CD14-positive monocyte (primary cell): Measurements from ENCODE around the gene E2F2. TPM values are rescaled to one million over a fixed set of nuclear protein-coding genes. Genes with fewer than 3 reads are reported as not detected.

ENCODE experiments used
- DNase-seq, 3 donors: peaks; one replicate each; pipeline ENCODE4 v3.0.0-alpha.2; 2011 to 2022
- H2AFZ ChIP-seq: 2 replicates; pipeline ENCODE4 v1.6.0; 2012; ENCODE audit warnings: mild to moderate bottlenecking, low read depth, low read length, inconsistent platforms; ENCODE audit not compliant: insufficient read depth, poor library complexity, severe bottlenecking
- H3K27ac ChIP-seq, 2 donors: 1 replicate in 1 of 2; 2 replicates in 1 of 2; pipeline ENCODE4 v1.5.1; 2012 to 2013; ENCODE audit warnings: low read length in 2 of 2, control low read depth in 1 of 2, inconsistent platforms in 1 of 2, low read depth in 1 of 2, mild to moderate bottlenecking in 1 of 2
- H3K27me3 ChIP-seq, 2 donors: one replicate each; pipeline versions ENCODE4 v1.6.0 to v1.6.1; 2011 to 2013; ENCODE audit warnings: low read length in 2 of 2; ENCODE audit not compliant: control insufficient read depth in 2 of 2, insufficient read depth in 2 of 2
- H3K36me3 ChIP-seq, 2 donors: replicated peaks in 1 of 2; 1 replicate in 1 of 2; 2 replicates in 1 of 2; pipeline versions ENCODE4 v1.5.1 to v1.6.1; 2012 to 2013; ENCODE audit warnings: low read length in 2 of 2, control low read depth in 1 of 2, inconsistent platforms in 1 of 2, mild to moderate bottlenecking in 1 of 2; ENCODE audit not compliant: insufficient read depth in 2 of 2, control insufficient read depth in 1 of 2
- H3K4me1 ChIP-seq, 2 donors: 1 replicate in 1 of 2; 2 replicates in 1 of 2; pipeline versions ENCODE4 v1.5.1 to v1.6.1; 2012 to 2013; ENCODE audit warnings: low read length in 2 of 2, control low read depth in 1 of 2, inconsistent platforms in 1 of 2, mild to moderate bottlenecking in 1 of 2, moderate library complexity in 1 of 2; ENCODE audit not compliant: insufficient read depth in 2 of 2, control insufficient read depth in 1 of 2
- H3K4me2 ChIP-seq: replicated peaks from 2 replicates; pipeline ENCODE3; 2012; ENCODE audit warnings: low read length, moderate library complexity, mild to moderate bottlenecking; ENCODE audit not compliant: poor library complexity, severe bottlenecking; ENCODE audit errors: extremely low read depth
- H3K4me3 ChIP-seq, 3 experiments: fragments of 200-600 bp in 1 of 3; sonication (generic) in 1 of 3; replicated peaks in 1 of 3; 1 replicate in 2 of 3; 2 replicates in 1 of 3; pipeline ENCODE4 v1.5.1; 2011 to 2013; ENCODE audit warnings: low read length in 3 of 3, mild to moderate bottlenecking in 3 of 3, control low read depth in 2 of 3, low read depth in 2 of 3, inconsistent platforms in 1 of 3, moderate library complexity in 1 of 3
- H3K79me2 ChIP-seq: 2 replicates; pipeline ENCODE4 v1.6.0; 2012; ENCODE audit warnings: mild to moderate bottlenecking, control low read depth, inconsistent platforms, low read length, moderate library complexity; ENCODE audit not compliant: insufficient read depth
- H3K9ac ChIP-seq: 2 replicates; pipeline ENCODE4 v1.6.0; 2017; ENCODE audit warnings: low read length, mild to moderate bottlenecking; ENCODE audit not compliant: insufficient read depth, poor library complexity, severe bottlenecking
- H3K9me3 ChIP-seq, 2 donors: replicated peaks in 1 of 2; 1 replicate in 1 of 2; 2 replicates in 1 of 2; pipeline versions ENCODE4 v1.5.1 to v1.6.1; 2012 to 2013; ENCODE audit warnings: low read length in 2 of 2, control low read depth in 1 of 2; ENCODE audit not compliant: control insufficient read depth in 1 of 2, insufficient read depth in 1 of 2
- H4K20me1 ChIP-seq: 2 replicates; pipeline ENCODE4 v1.6.0; 2012; ENCODE audit warnings: mild to moderate bottlenecking, low read length, control low read depth, moderate library complexity; ENCODE audit not compliant: insufficient read depth
- H3K27ac Mint-ChIP-seq, 7 donors: one replicate each; pipeline ENCODE4 v1.8.0; 2020; ENCODE audit warnings: mild to moderate bottlenecking in 7 of 7, mixed read lengths in 7 of 7, moderate library complexity in 6 of 7, inconsistent platforms in 2 of 7
- H3K27me3 Mint-ChIP-seq, 3 donors: one replicate each; pipeline ENCODE4 v1.8.0; 2021 to 2022; ENCODE audit warnings: low read depth in 3 of 3, mild to moderate bottlenecking in 3 of 3, mixed read lengths in 3 of 3, moderate library complexity in 3 of 3, inconsistent platforms in 1 of 3
- H3K36me3 Mint-ChIP-seq, 2 donors: one replicate each; pipeline ENCODE4 v1.8.0; 2020; ENCODE audit warnings: mixed read lengths in 2 of 2, inconsistent platforms in 1 of 2, mild to moderate bottlenecking in 1 of 2
- H3K4me1 Mint-ChIP-seq: one replicate; pipeline ENCODE4 v1.8.0; 2020; ENCODE audit warnings: mild to moderate bottlenecking, mixed read lengths
- H3K4me3 Mint-ChIP-seq, 2 donors: one replicate each; pipeline ENCODE4 v1.8.0; 2020; ENCODE audit warnings: mild to moderate bottlenecking in 2 of 2, mixed read lengths in 2 of 2, moderate library complexity in 1 of 2
- H3K9me3 Mint-ChIP-seq, 7 donors: one replicate each; pipeline ENCODE4 v1.8.0; 2020 to 2022; ENCODE audit warnings: mixed read lengths in 7 of 7, mild to moderate bottlenecking in 6 of 7, moderate library complexity in 6 of 7, inconsistent platforms in 2 of 7
- WGBS: methylation state at CpG from one replicate; pipeline ENCODE4 v1.1.5; 2013; ENCODE audit warnings: missing lambda C conversion rate; ENCODE audit not compliant: insufficient coverage; 5-methylcytosine and 5-hydroxymethylcytosine counted together
- intact Hi-C, 2 donors: fragments of 100-400 bp; cut with micrococcal nuclease; formaldehyde crosslinking; loops; one replicate each; pipeline versions ENCODE4 v1.15.0 to v1.15.1; 2023
- polyA plus RNA-seq, 3 donors: library from polyadenylated mRNA; depleted of rRNA in 1 of 3; unstranded in 2 of 3; stranded (reverse) in 1 of 3; fragments of 300-500 nt in 2 of 3; fragments of >200 nt in 1 of 3; fragmentation: Illumina TruSeq in 2 of 3; gene quantifications; 1 replicate in 2 of 3; 2 replicates in 1 of 3; pipeline ENCODE4 v1.2.3, GENCODE V29; 2012 to 2021
- TF ChIP-seq, protein P1 (sequence below): fragments of 200-600 bp; IDR thresholded peaks from one replicate; pipeline ENCODE4 v1.8.0; 2022; ENCODE audit warnings: antibody characterized with exemption, mild to moderate bottlenecking

Gene E2F2
- polyA plus RNA-seq, 3 donors: 0.24 to 4.7 (median 1.8) TPM

DNA sequence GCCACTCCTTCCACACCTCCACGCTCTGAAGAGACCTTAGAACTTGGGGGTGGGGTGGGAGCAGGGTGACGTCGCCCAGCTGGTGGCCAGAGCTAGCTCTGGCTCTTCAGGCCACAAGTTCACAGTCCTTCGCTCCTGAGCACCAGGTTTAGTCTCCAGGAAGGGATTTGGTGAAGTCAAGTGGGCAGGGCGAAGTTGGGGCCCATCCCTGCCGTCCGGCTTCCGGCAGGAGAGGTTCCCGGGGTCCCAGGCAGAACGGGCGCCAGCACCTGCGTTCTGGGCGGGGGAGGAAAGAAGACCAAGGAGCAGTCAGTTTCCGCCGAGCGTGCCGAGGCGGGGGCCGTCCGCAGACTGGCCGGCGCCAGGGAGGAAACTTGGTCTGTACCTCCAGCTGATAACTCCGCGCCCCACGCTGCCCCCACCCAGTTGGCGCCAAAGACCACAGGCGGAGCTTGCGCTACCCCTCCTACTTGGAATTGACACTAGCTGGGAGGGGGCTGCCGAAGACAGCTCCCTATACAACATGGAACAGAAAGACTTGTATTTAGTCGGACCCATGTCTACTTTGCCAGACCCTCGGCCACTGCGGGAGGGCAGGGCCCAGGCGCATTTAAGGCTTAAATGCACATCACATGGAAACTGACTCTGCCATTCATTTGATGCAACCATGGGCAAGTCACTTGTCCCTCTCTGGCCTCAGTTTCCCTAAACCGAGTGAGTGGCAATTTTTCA is 27.3 kb upstream of the E2F2 start:
- no peak for DNase-seq
- Histone ChIP-seq H3K4me1 (peaks cover 54 to 63% of the 10 kb centered on the region in 2 donors), H3K79me2 (no peaks in the 10 kb centered on the region), H3K9me3 (peaks cover 4 to 10% of the 10 kb centered on the region in 2 donors), H3K36me3 (no peaks in the 10 kb centered on the region), H3K27me3 (peaks cover 58 to 78% of the 10 kb centered on the region in 2 donors), H4K20me1 (no peaks in the 10 kb centered on the region), H3K9ac (no peak overlapping the region), H3K27ac (no peak overlapping the region), H3K4me2 (peak overlapping the region; percentile 91), H3K4me3 (peak overlapping the region; percentile 47 to 80 (median 61)), H2AFZ (no peak overlapping the region)
- Mint-ChIP-seq H3K4me1 (peaks cover 70% of the 10 kb centered on the region), H3K9me3 (peaks cover 0 to 18% (median 10%) of the 10 kb centered on the region in 7 donors), H3K27ac (peak overlapping the region in 4 of 7 donors; percentile 69 to 97 (median 84)), H3K27me3 (peaks cover 76 to 89% (median 86%) of the 10 kb centered on the region in 3 donors), H3K36me3 (peaks cover 0 to 15% of the 10 kb centered on the region in 2 donors), H3K4me3 (peak overlapping the region; percentile 85 to 94)
- intact Hi-C loops: loop anchor here (5.0 to 10.0 kb wide), 3 partner anchors 34 to 196 kb away; partner anchors contain the start of gene ELOA (in 1 of the 2)
- TF ChIP-seq, protein P1, sequence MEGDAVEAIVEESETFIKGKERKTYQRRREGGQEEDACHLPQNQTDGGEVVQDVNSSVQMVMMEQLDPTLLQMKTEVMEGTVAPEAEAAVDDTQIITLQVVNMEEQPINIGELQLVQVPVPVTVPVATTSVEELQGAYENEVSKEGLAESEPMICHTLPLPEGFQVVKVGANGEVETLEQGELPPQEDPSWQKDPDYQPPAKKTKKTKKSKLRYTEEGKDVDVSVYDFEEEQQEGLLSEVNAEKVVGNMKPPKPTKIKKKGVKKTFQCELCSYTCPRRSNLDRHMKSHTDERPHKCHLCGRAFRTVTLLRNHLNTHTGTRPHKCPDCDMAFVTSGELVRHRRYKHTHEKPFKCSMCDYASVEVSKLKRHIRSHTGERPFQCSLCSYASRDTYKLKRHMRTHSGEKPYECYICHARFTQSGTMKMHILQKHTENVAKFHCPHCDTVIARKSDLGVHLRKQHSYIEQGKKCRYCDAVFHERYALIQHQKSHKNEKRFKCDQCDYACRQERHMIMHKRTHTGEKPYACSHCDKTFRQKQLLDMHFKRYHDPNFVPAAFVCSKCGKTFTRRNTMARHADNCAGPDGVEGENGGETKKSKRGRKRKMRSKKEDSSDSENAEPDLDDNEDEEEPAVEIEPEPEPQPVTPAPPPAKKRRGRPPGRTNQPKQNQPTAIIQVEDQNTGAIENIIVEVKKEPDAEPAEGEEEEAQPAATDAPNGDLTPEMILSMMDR: no peak
- 7% methylated on average over 32 of the region's 34 CpGs for WGBS

DNA sequence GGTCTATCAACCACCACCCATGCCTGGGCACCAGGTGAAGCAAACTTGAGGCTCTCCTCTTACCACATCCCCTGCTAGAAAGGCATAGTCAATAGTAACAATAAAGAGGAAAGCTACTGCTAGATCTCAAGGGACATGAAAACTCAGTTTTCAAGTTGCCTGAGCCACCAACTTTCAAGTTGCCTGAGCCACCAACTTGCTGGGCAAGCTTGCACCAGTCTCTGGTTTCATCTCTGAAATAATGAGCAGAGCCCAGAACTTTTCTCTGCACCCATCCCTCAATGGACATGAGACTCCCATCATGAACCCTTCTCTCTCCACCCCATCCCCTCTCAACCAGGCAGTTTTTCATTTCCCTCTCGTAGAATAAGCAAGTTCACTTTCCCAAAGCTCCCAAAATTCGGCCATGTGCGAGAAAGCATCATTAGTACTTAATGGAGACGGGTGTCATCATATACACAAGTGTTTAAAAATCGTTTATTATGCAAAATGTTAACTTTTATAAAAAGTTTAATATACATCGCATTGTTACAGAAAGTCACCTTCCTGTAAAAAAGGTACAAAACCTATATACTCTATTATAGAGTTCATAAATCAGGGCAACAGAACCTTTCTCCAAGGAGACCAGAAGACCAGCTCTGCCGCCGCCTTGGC is 26.6 kb upstream of the E2F2 start:
- no peaks in the 10 kb centered on the region for H3K36me3 ChIP-seq
- no peak overlapping the region for H3K27ac ChIP-seq
- Mint-ChIP-seq H3K27ac (peak overlapping the region in 1 of 7 donors; percentile 21), H3K9me3 (peaks cover 0 to 20% (median 10%) of the 10 kb centered on the region in 7 donors), H3K4me3 (peak overlapping the region; percentile 85 to 94), H3K36me3 (peaks cover 0 to 13% of the 10 kb centered on the region in 2 donors), H3K27me3 (peaks cover 75 to 88% (median 87%) of the 10 kb centered on the region in 3 donors), H3K4me1 (peaks cover 66% of the 10 kb centered on the region)
- H3K4me2 ChIP-seq: peak overlapping the region; percentile 91
- H3K9ac ChIP-seq: no peak overlapping the region
- H4K20me1 ChIP-seq: no peaks in the 10 kb centered on the region
- H2AFZ ChIP-seq: no peak overlapping the region
- DNase-seq: no peak
- TF ChIP-seq, protein P1: no peak
- 100% methylated on average over 1 of the region's 8 CpGs for WGBS
- H3K79me2 ChIP-seq: no peaks in the 10 kb centered on the region
- intact Hi-C loops: loop anchor here (5.0 to 10.0 kb wide), 3 partner anchors 35 to 197 kb away; partner anchors contain the start of gene ELOA (in 1 of the 2)
- peaks cover 54 to 61% of the 10 kb centered on the region in 2 donors for H3K4me1 ChIP-seq
- H3K4me3 ChIP-seq: peak overlapping the region in 1 of 3 experiments; percentile 80
- H3K9me3 ChIP-seq: peaks cover 4 to 10% of the 10 kb centered on the region in 2 donors
- H3K27me3 ChIP-seq: peaks cover 56 to 76% of the 10 kb centered on the region in 2 donors
